ENCODE results near the gene NECTIN2.
"Not testable (repeated sequence)": the region's sequence is repeated elsewhere in the genome, so short reads cannot be mapped to it uniquely, and the experiment has no call there.

NECTIN2 gene

DNA sequence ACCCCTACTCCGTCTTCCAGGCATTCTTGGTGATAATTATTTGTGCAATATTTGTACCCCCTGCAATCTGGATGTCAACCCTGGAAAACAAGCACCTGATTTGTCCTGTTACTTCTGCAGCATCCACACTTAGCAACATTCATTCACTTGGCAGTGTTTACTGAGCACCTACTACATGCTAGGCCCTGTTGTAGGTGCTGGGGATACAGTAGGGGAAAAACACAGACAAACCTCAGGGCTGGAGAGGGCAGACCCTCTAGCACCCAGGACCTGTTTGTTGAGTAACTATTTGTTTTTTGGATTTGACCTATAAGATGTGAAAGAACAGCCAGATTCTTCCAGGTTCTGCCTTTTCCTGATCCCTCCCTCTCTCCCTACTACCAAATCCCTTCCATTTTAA, 9.5 kb downstream of the NECTIN2 start:
- DNase-seq, result no peak

DNA sequence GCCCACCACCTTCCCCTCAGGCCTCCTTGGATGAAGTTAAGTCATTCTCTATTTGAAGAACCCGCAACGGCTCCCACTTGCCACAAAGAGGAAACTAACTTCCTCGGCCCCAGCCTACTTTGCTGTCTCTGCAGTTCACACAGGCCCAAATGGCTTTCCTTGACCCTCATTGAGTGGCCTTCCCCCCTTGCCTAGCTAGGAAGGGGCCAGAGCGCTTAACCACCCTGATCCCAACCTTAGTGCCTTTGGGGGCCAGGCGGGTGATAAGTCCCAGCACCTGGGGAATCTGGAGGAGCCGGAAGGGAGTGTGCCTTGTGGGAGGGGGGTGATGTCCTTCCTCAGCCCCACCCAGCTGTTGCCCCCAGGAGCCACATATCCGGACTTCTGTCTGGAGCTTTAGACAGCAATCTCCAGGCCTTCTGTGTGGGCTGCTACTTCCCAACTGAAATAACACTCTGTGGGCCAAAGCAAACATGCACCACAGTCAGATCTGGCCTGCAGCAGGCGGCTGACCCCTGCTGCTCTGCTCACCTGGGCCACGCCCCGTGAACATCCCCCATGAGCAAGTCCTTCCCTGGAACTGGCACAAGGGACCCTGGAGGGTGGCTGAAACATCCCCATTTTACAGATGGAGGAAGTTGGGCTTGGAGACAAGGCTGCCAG, 10.5 kb downstream of the NECTIN2 start:
- no peak for DNase-seq

DNA sequence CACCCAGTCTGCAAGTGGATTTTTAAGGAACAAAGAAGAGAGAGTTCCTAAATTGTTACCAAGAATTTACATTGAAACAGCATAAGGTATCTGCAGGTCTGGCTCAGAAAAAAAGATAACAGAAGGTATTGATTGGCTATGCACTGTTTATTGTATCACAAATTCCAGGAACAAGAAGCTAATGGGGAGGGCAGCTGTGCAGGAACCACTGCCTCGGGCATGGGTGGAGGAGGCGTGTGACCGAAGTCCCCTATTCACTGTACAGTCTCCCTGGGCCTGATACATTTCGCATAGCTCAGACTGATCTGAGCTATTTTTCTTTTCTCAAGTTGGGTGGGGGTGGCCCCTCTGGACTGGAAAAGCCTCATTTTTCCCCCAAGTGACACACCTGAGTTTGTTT, 11.7 kb downstream of the NECTIN2 start:
- DNase-seq, result no peak

DNA sequence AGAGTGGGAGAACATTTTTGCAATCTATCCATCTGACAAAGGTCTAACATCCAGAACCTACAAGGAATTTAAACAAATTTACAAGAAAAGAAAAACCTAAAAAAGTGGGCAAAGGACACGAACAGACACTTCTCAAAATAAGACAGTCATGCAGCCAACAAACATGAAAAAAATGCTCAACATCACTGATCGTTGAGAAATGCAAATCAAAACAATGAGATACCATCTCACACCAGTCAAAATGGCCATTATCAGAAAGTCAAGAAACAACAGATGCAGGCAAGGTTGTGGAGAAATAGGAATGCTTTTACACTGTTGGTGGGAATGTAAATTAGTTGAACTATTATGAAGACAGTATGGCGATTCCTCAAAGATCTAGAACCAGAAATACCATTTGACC, 15.5 kb downstream of the NECTIN2 start:
- DNase-seq, result not testable (repeated sequence)

DNA sequence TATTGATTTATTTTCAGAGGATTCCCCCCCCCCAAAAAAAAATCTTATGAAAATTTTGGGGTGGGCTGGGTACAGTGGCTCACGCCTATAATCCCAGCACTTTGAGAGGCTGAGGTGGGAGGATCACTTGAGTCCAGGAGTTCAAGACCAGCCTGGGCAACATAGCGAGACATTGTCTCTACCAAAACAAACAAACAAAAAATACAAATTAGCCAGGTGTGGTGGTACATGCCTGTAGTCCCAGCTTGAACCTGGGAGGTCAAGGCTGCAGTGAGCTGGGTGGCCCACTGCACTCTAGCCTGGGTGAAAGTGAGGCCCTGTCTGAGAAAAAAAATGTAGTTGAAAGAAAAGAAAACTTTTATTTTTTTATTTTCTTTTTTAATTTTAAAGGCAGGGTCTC, 17.9 kb downstream of the NECTIN2 start:
- DNase-seq, result no peak

DNA sequence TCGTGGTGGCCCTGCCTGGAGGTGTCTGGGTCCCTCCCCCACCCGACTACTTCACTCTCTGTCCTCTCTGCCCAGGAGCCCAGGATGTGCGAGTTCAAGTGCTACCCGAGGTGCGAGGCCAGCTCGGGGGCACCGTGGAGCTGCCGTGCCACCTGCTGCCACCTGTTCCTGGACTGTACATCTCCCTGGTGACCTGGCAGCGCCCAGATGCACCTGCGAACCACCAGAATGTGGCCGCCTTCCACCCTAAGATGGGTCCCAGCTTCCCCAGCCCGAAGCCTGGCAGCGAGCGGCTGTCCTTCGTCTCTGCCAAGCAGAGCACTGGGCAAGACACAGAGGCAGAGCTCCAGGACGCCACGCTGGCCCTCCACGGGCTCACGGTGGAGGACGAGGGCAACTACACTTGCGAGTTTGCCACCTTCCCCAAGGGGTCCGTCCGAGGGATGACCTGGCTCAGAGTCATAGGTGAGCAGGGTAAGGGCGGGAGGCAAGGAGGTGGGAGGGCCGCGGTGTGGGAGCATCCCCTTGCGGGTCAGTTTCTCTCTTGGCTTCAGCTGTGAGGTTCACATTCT, 19.2 kb downstream of the NECTIN2 start:
- no peak for DNase-seq

DNA sequence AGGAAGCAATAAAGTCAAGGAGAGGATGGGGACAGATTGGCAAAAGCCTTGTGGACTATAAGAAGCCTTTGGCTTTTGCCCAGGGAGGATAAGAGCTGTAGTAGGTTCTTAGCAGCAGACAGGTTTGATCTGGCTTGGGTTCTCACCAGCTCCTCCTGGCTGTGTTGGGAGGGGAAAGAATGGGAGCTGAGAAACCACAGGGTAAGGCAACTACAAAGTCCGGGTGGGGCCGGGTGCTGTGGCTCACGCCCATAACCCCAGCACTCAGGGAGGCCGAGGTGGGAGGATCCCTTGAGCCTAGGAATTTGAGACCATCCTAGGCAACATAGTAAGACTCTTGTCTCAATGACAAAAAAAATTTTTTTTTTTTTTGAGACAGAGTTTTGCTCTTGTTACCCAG, 20.6 kb downstream of the NECTIN2 start:
- no peak for DNase-seq

DNA sequence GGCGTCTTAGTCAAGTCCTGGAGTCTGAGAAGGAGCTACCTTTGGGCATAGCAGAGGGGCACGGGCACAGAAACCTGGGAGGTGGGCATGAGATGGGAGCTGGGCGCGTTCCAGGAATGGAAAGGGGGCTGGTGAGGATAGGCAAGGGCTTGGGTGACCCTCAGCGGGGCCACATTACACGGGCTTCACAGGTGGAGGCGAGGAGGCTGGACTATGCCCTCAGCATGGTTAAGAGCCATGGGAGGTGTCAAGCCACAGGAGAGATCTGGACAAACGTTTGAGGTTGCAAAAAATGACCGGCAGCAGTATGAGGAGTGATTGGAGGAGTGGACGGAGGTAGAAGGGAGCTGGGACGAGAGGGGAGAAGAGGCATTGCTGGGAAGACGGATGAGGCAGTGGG, 21.5 kb downstream of the NECTIN2 start:
- DNase-seq, result no peak

DNA sequence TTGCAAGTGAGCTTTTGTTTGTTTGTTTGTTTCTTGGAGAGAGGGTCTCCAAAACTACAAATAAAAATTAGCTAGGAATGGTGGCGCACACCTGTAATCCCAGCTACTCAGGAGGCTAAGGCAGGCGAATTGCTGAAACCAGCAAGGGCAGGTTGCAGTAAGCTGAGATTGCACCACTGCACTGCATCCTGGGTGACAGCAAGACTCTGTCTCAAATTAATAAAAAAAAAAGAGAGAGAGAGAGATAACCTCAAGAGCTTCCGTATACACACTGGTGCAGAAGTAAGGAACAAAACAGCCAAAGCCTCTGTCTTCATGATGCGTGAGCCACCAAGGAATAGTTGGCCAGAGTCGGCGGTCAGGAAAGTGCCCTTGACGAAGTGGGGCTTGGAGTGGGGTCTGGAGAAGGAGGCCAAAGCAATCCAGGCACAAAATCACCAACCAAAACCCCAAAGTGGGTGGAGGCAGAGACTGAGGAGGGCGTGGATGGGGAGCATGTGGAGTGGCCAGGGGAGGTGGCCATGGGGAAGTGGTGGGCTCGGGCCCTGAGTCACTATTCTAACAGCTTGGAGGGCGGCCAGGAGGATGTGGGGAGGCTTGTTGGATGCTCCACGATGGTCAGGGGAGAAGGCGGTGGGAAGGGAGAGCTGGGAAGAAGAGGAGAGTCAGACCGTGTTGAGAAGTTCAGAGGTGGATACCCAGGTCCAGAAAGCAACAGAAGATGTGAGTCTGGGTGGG, 23.8 kb downstream of the NECTIN2 start:
- no peak for DNase-seq

DNA sequence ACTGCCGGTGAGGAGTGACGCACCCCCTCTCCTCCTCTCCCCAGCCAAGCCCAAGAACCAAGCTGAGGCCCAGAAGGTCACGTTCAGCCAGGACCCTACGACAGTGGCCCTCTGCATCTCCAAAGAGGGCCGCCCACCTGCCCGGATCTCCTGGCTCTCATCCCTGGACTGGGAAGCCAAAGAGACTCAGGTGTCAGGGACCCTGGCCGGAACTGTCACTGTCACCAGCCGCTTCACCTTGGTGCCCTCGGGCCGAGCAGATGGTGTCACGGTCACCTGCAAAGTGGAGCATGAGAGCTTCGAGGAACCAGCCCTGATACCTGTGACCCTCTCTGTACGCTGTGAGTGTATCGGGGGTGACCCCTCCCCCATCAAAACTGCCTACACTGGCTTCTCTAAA, 25.7 kb downstream of the NECTIN2 start:
- no peak for DNase-seq

DNA sequence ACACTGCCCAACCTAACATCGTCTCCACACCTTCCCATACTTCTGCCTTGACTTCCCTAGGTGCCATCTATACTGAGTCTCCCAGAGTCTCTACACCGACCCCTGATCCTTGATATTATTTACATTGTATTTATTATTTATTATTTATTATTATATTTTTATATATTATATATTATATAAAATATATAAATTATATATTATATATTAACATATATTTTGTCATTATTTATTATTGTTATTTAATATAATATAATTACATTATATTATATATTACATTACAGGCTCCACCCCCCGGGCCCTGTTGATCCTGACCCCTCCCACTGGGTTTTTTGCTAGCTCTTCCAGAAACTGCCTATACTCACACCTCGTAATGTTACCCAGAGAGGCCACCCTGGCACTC, 26.6 kb downstream of the NECTIN2 start:
- DNase-seq, result no peak

DNA sequence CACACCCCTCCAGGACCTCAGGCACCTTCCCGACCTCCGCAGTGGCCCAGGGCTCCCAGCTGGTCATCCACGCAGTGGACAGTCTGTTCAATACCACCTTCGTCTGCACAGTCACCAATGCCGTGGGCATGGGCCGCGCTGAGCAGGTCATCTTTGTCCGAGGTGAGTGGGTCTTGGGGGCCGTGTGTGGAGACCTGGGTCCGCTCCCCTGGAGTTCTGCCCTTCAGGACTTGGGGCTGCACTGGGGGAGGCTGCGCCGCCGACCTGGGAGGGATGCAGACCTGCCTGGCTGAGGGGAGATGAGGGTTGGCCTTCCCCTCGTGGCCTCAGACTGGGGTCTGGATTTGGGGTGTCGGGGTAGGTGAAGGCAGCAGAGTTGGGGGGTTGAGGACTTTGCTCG, 28.2 kb downstream of the NECTIN2 start:
- no peak for DNase-seq

DNA sequence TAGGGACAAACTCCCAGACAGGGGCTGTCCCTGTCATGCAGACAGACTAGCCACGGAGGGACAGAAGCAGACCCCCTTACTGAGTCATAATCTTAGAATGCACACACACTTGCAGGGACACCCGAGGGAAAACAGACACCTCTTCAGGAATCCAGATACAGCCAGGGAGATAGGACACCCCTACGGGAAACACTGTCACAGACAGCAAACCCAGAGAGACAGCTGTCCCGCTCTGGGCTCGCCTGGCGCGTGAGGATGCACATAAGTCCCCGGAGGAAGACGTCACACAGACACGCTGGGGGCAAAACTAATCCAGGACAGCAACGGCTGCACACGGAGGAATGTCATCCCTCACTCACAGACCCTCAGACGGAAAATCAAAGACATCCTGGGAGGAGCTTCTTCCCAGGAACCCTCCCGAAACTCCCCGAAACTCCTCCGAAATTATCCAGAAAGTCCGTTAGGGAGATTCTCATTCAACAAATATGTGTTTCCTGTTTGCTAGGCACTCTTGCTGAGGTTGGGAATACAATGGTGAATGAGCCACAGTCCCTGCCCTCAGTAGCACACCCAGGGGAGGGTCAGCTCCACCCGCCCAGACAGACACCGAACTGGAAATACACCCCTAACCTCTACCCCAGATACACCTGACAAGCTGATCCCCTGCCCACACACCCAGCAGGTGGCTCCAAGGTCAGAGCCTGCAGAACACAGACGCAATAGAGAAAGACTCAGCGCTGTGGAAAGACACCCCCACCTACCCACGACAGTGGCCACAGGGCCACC, 29.8 kb downstream of the NECTIN2 start:
- no peak for DNase-seq

DNA sequence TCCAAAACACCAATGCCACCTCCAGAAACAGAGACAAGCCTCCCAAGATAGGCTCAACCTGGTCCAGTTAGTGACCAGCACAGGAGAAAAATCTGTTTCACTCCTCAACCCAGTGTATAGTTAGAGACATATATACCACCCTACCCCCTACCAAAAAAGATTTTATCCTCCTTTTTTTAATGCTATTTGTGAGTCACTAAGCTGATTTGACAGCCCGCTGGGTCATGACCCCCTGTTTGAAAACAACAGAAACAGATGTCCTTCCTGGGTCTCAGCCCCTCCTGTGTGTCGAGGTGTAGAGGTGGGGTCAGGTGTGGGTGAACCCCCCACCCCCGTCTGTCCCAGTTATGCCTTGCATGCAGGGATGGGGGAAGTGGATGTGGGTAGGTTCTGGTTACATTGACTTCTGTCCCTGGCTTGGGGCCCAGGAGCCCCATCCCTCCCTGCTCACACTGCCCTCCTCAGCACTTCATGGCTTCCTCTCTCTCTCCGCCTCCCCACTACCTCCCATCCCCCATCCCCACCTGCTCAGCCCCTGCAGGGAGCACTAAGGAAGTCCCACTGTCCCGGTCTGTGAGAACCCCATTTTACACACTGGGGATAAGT, 30.9 kb downstream of the NECTIN2 start:
- DNase-seq, result no peak

DNA sequence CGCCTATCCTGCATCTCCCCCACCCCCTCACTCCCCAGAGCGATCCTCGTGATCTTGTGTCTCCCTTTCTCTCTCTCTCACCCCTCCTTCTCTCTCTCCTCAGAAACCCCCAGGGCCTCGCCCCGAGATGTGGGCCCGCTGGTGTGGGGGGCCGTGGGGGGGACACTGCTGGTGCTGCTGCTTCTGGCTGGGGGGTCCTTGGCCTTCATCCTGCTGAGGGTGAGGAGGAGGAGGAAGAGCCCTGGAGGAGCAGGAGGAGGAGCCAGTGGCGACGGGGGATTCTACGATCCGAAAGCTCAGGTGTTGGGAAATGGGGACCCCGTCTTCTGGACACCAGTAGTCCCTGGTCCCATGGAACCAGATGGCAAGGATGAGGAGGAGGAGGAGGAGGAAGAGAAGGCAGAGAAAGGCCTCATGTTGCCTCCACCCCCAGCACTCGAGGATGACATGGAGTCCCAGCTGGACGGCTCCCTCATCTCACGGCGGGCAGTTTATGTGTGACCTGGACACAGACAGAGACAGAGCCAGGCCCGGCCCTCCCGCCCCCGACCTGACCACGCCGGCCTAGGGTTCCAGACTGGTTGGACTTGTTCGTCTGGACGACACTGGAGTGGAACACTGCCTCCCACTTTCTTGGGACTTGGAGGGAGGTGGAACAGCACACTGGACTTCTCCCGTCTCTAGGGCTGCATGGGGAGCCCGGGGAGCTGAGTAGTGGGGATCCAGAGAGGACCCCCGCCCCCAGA, 32.2 kb downstream of the NECTIN2 start:
- no peak for DNase-seq

DNA sequence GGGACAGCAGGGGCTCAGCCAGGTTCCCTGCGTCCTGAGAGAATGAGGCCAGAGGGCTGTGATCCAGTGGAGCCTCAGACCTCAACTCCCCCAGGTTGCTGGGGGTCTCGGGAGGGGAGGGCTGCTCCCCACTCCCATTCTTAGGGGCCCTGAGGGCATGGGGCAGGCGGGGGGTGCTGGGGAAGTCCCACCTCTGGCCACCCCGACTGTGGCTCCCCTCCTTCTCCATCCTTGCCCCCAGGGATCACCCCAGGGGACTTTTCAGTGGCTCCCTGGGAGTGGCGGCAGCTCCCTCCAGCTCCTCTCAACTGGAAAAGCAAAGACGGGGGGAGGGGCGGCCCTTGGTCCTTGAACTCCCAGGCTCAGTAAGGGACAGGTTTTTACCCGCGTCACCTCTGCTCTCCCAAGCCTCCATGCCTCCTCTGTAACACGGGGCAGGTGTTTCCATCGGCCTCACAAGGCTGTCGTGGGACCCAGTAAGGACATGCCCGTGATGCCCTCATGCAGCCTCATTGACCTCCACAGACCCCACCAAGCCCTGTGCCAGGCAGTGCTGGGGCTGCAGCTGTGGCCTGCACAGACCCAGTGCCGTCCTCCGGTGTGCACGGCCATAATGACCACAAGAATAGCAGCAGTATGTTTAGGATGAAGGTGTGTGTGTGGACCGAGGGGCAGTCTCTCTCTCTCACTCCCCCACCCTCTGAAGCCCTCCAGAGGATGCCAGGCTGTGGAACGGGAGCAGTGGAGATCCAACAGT, 33.4 kb downstream of the NECTIN2 start:
- no peak for DNase-seq

DNA sequence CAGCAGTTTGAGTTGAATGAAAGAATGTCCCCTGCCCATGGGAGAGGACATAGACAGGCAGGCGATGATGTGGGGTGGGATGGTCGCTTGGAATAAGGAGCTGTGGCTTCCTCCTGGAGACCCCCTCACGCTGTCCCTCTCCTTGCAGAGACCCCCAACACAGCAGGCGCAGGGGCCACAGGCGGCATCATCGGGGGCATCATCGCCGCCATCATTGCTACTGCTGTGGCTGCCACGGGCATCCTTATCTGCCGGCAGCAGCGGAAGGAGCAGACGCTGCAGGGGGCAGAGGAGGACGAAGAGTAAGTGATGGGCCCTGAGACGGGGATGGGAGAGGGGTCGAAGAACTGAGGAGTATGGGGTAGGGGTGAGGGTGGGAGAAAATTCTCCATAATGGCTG, 36.0 kb downstream of the NECTIN2 start:
- no peak for DNase-seq

DNA sequence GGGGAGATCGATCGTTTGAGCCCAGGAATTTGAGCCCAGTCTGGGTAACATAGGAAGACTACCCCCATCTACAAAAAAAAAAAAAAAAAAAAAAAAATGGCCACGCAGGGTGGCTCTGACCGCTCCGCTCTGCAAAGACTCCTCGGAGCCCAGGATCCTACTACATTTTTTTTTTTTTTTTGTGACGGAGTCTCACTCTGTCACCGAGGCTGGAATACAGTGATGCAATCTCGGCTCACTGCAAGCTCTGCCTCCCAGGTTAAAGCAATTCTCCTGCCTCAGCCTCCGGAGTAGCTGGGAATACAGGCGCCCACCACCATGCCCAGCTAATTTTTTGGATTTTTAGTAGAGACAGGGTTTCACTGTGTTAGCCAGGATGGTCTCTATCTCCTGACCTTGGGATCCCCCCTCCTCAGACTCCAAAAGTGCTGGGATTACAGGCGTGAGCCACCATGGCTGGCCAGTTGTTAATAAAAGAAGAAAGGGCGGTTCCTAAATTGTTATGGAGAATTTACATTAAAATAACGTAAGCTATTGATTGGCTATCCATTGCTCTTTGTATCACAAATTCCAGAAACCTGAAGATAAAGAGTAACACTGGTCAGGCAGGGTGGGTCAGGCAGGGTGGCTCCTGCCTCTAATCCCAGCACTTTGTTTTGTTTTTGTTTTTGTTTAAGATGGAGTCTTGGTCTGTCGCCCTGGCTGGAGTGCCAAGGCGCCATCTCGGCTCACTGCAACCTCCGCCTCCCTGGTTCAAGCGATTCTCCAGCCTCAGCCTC, 36.7 kb downstream of the NECTIN2 start:
- not testable (repeated sequence) for DNase-seq

DNA sequence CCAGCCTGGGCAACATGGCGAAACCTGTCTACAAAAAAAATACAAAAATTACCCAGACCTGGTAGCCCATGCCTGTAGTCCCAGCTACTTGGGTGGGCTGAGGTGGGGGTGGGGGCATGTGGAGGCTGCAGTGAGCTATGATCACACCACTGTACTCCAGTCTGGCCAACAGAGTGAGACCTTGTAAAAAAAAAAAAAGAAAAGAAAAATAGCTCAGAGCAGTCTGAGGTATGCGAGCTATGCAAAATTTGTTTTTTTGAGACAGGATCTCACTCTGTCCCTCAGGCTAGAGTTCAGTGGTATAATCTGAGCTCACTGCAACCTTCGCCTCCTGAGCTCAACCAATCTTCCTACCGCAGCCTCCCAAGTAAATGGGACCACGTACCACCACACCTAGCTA, 37.8 kb downstream of the NECTIN2 start:
- no peak for DNase-seq

DNA sequence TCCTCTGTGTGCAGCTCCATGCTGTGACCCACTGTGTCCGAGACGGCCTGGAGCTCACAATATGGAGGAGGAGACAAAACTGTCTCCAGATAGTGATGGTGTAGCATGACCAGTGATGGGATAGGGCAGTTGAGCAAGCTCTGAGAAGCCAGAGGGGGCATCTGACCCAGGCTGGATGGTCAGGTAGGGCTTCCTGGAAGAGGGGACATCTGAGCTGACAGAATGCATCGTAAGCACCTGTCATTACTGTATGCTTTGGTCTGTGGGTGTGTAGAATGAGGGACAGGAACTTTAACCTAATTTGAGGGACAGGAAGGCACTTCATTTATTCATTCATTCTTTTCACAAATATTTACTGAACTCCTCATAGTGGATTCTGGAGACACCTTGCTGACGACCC, 38.5 kb downstream of the NECTIN2 start:
- DNase-seq, result no peak

DNA sequence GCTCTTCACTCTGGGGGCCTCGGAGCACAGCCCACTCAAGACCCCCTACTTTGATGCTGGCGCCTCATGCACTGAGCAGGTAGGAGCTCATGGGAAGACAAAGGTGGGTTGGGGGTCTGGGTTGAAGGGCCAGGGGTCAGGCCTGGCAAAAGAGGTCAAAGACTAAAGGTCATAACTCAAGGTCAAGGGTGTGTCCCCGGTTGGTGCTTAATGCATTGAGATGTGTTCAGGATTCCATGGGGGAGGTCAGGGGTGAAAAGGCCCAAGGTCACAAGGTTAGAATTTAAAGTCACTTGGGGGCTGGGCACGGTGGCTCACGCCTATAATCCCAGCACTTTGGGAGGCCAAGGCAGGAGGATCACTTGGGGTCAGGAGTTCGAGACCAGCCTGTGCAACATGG, 40.0 kb downstream of the NECTIN2 start:
- DNase-seq, result no peak

Data from DMS79 (cell line).